Measurements from ENCODE around the gene ANKRD18A.

Gene ANKRD18A

DNA sequence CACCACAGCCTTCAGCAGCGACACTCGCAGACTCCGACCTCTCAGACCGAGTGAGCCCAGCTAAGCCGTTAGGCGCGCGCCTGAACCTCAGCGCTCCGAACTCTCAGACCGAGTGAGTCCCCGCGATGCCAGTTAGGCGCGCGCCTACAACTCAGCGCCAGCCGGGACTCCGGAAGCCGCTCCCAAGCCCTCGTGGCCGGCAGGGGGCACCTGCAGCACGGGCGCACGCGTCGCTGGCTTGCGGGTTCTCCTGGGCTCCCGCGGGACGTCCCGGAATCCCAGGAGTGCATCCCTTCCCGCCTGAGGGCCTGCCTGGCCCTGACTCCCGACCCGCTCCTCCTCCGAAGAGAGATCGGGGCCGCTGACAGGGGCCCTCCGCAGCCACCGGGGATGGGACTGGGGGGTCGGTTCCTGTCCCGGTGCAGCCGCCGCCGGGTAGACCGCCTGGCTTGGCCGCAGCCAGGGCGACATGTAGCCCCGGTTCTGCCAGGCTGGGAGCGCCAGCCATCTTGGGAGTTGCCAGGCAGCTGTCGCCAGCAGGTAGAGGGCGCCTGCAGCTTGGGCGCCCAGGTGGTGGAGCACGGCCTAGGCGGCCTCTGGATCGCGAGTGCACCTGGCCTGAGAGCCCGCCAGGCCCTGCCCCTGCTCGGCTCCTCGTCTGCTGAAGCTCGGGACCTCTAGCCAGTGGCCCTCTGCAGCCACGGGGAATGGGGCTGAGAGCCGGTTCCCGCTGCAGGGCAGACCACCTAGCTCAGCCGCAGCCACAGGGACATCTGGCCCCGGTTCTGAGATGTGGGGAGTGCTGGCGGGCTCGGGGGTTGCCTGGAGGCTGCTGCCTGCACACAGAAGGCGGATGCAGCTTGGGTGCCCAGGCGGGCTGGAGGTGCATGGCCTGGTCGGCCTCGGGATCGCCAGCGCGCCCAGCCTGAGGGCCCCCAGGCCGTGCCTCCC is at the start of gene ANKRD18A:
Gene ANKRD18A (minus strand): TSS at position 114 of the 951 bp plus-strand sequence. CDS start 311 bp downstream, outside the sequence.
- peak; percentile 57 for DNase-seq (ENCODE audit: low read depth)

DNA sequence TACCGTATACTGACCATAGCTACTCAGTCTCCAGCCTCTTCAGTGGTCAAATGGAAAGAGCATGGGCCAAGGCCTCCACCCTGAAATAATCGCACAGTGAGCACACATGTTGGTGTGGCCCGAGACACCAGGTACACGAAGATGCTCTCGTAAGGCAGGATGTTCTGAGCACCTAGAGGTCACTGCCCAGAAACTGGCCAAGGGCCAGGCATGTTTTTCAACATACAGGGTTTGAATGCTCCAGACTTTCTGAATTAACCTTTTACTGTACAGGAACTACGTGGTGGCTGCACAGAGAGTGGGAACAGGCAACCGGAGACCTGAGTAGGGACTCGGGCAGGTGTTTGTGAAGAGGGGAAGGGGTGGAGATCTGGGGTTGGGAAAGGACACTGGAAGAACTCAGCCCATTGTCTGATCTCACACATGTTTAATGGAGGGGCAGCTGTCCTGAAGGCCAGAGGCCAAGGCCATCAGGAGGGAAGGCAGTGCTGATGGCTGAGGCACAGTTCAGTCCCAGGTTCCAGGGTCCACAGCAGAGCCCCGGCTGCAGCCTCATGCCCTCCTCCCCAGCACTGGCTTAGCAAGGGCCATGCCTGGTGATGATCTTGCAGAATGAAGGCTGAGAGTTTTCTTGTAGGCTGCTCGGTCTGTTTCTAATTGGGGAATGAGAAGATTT is 48.5 kb upstream of the ANKRD18A start:
- DNase-seq (ENCODE audit: low read depth) = no peak

DNA sequence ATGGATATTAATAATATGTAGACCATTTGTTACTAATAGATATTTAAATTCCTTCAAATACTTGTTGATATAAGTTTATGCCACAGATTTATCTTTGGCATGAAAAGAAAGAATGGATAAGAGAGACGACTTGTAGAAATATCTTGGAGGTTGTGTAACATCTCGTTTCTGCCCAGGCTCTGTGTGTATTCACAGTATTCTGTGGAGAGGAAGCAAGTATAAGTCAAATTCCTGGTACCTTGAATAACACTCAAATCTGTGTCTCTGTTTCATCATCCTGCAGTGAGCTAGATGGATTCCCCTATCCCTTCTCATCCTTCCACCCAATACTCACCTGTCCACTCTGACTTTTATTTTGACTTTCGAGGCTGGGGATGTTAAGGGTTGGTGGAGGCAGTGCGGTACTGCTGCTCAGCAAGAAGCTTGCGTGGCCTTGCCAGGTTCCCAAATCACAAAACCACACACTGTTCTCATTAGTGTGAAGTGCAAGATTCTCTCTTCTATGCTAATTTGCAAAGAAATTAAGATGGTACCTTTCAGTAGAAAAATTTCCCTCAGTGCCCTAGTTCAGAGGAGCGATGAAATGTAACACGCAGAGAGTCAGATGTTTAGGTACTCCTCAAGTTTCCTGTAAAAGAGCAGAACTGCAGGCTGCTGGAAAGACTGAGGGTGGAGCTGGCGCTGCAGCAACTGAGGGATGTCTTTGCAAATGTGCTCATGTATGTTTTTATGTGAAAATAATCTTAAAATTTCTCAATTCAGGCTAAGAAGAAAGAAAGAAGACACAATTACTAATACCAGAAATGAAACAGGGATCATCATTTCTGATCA is 42.6 kb upstream of the ANKRD18A start:
- DNase-seq (ENCODE audit: low read depth) = no peak

DNA sequence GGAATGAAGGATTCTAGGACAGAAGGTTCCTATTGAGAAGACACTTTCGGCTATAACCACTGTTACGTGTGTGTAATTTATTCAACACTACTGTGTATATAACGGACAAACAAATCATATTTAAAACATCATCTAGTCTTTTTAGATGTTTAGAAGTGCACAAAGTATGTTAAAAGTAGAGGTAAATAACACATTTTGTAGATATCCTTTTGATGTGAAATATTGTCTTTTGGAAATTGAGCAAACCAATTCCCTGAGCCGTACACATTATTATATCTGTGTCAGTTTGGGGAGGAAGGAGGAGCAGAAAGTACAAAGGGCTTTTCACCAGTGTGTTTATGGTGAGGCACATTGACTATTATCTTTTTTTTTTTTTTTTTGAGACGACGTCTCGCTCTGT is 39.1 kb upstream of the ANKRD18A start:
- no peak for DNase-seq (ENCODE audit: low read depth)

DNA sequence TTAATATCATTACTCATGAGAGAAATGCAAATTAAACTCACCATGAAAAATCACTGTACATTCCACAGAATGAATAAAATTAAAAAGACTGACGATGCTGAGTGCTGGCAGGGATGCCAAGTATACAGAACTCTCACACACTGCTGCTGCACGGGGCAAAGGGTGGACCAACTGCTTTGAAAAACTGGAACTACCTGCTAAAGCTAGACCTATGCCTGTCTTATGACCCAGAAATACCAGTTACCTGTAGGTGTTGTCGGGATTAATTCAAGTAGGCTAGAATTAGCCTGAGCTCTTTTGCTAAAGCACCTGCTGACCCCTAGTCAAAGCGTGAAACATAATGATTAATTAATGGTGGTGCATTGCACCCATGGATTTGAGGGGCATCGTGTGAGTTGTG is 36.5 kb upstream of the ANKRD18A start:
- DNase-seq (ENCODE audit: low read depth) = no peak

DNA sequence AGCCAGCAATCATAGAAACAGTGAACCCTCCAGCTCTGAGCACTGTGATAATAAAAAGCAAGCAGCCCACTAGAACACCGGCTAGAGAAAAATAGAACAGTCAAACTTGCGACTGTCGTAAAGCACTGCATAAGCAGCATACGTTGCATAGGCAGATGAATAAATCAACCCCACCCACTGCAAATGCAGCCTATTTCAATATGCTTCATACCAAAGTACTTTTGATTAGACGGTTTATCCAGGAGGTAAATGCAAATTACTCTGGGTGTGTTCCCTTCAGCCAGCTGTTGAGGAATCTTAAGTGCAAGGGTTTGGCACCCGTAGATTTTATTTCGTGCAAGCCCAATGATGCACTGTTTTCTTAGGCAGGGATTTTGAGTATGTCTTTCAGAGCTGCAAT is 32.1 kb upstream of the ANKRD18A start:
- no peak for DNase-seq (ENCODE audit: low read depth)

DNA sequence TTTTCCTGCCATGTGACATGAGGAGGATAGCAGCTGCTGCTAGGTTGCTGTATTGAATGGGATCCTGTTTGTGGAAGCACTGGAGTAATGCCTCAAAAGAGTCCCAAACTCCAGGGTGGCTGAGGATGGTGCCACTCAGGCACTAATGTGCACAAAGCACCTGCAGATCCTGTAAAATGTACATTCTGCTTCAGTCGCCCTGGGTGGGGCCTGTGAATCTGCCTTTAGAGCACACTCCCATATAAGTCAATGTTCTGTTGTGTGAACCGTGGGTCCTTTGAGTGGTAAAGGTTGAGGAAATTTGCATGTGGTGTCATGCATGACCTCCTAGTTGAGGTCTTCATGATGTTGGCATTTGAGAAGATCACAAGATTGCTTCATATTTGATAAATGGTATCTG is 31.6 kb upstream of the ANKRD18A start:
- DNase-seq (ENCODE audit: low read depth) = no peak

DNA sequence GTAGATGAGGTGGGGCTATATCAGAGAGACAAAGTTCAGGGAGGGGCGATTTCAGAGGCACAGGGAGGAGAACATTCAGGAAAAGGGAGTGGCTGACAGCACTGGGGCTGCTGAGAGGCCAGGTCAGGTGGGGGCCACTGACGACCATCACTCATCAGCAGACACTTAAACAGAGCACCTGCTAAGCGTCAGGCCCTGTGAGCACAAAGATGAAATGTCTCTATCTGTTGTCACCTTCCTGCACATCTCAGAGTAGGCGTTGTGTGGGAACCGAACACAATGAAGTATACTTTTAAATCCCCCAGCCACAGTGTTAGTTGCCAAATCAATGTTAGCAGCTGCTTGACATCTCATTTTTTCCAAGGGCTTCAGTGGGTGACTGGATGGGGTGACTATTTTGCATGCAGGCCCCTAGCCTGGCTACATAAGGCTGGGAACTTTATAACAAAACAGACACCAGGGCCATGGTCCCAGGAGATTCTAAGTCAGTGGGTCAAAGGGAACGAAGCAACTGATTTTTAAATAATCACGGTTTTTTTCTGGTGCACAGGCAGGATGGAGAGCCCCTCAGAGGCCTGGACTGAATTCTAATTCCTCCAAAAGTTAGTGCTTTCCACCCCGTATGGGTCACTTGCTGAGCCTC is 31.1 kb upstream of the ANKRD18A start:
- DNase-seq (ENCODE audit: low read depth) = no peak

DNA sequence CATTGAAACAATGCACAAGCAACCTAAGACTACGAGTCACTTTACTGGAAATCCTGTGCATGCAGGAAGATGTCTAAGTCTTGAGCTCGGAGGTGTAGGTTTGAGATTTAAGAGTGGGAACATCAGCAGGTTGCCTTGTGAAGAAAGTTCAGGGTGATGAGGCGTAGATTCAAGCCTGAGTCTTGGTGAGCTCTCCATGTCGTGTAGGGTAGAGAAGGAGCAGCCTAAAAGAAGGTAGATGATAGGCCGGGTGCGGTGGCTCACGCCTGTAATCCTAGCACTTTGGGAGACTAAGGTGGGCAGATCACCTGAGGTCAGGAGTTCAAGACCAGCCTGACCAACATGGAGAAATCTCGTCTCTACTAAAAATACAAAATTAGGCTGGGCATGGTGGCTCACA is 30.2 kb upstream of the ANKRD18A start:
- DNase-seq (ENCODE audit: low read depth) = no peak

DNA sequence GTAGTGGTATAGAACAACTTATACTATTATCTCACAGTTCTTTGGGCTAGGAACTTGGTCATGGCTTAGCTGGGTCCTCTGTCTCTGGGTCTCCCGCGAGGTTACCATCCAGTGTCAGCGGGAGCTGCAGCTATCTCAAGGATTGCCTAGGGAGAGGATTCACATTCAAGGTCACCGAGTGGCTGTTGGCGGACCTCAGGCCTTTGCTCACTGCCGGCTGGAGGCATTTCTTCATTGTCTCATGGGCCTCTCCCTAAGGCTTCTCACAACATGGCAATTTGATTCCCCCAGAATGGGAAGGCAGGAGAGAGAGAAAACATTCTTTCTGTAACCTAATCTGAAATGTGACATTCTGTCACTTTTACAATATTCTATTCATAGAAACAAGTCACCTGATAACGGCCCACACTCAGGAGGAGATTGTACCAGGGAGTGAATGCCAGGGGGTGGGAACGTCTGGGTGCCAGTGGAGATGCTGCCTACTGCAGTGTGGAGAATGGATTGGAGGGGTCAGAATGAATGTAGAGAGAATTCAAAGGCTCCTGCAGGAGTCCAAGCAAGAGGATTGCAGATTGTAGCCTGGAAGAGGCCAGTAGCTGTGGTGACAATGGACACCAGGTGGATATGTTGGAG is 29.5 kb upstream of the ANKRD18A start:
- DNase-seq (ENCODE audit: low read depth) = no peak

DNA sequence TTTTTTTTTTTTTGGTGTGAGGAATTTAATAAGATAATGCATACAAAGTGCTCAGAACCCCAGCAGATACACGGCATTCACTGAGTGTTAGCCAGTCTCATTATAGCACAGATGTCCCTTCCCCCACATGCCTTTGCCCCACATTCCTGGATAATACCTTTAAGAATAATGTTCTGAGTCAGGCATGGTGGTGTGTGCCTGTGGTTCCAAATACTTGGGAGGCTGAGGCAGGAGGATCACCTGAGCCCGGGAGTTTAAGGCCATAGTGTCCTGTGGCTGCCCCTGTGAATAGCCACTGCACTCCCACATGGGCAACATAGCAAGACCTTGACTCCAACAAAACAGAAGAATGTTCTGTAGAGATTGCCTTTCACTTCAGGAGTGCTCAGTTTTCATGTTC is 24.2 kb upstream of the ANKRD18A start:
- no peak for DNase-seq (ENCODE audit: low read depth)

DNA sequence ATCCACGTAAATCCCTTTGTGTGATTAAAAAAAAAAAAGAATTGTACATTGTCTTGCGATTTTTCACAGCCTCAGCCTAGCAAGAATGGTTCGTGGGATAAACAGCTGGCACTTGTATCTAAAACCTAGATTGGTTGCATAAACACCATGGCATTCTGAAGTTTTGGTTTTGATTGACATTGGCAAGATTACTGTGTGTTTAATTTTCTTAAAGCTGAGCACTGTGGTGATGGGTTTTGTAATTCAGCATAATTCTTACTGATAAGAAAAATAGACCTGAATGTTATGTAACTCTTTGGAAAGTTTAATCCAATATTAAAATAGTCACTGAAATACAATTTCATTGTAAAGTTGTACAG is 23.4 kb upstream of the ANKRD18A start:
- no peak for DNase-seq (ENCODE audit: low read depth)

DNA sequence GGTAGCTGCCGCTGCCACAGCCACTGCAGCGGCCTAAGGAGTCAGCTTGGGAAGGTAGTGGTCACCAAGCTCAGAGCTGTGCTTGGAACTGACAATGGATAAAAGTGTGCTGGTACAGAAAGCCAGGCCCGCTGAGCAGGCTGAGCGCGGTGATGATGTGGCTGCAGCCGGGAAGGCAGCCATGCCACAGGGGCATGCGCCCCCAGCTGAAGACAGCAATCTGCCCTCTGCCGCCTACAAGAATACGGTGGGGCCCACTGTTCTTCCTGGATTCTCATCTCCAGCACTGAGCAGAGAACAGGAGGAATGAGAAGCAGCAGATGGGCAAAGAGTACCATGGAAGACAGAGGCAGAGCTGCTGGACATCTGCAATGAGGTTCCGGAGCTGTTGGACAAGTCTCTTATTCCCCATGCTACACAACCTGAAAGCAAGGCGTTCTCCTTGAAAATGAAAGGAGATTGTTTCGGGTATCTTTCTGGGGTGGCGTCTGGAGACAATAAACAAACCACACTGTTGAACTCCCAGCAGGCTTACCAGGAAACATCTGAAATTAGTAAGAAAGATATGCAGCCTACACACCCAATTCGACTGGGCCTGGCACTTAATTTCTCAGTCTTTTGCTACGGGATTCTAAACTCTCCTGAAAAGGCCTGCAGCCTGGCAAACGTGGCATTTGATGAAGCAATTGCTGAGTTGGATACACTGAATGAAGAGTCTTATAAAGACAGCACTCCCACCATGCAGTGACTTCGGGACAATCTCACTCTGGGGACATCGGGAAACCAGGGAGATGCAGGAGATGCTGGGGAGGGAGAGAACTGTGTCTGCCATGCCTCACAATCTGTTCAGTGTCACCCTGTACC is 22.8 kb upstream of the ANKRD18A start:
- no peak for DNase-seq (ENCODE audit: low read depth)

DNA sequence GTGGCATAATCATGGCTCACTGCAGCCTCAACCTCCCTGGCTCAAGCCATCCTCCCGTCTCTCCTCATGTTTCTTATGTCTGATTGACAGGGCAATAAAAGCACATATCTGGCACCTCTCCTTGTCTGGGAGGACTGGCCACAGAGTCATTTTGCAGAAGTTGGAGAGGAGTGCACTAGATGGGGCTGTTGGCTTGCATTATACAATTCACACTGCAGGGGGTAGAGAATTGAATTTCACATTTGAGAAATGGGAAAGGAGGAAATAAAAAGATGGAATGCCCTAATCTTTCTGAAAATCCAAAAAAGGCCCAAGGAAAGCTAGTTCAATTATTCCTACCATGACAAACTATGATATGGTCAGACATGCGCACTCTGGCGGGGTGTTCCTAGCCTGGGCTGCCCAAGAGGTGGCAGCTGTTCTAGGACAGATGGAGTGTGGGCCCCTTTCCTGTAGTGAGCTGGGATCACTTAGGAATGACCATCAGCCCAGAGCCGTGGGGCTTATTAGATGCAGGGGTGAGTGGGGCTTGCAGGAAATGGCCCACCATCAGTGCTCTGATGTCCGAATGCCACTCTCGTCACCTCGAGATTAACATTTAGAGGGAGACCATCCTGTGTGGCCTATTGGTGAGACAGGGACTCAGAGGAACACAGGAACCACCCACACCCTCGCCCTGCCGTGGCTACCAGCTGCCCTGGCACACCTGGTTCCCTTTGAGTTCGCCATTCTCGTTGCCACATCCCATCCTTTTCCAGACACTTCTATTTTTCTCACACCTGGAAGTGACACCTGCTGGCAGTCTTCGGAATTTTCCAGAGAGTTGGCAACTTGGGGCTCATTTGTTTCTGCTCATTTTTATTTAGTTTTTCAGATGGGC is 21.8 kb upstream of the ANKRD18A start:
- DNase-seq (ENCODE audit: low read depth) = no peak

DNA sequence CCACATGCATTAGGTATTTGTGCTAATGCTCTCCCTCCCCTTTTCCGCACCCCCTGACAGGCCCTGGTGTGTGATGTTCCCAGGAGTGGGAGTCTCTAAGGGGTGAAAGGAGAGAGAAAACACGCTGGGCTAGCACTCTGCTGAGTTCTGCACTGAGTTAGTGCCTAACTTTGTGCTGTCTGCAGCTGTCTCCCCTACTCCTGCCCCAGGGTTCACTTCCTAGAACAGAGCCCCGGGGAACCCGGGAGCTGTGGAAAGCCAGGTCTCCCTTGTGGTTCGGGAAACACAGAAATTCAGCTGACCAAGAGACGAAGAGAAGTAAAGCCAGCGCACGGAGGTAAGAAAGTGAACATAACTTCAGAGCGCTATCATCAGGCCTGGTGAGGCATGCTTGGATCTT is 20.7 kb upstream of the ANKRD18A start:
- DNase-seq (ENCODE audit: low read depth) = no peak

DNA sequence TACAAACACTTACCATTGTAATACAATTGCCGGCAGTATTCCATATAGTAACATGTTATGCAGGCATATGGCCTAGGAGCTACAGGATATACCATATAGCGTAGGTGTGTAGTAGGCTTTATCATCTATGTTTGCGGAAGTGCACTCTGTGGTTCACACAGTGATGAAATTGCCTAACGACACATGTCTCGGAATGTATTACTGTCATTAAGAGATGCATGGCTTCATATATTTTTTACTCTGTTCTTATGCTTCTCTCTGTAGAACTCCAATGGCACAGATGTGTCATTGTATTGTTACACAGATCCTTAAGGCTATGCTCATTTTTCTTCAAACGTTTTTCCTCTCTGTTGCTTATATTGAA is 19.2 kb upstream of the ANKRD18A start:
- DNase-seq (ENCODE audit: low read depth) = no peak

DNA sequence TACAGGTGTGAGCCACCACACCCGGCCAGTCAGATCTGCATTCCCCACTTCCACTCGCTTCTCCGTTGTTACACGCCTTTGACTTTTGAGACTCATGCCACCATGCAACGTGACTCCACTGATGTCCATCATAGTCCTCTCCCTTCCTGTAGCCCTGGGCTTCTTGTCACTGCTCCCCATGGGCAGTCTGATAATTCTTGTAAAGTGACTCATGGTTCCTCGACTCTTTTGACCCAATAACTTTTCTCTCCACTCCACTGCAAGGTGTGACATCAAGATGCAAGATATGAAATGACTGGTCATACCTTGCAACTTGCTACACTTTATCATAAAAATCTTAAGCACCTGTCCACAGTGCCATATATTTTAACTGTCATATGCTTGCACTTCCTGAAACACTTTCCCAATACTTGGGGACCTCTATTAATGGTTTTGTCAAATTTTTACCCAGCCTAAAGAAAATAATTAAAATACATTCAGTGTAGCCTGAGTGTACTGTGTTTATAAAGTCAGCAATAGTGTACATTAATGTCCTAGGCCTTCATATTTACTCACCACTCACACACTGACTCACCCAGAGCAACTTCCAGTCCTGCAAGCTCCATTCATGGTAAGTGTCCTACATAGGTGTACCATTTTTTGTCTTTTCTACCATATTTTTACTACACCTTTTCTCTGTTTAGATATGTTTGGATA is 18.6 kb upstream of the ANKRD18A start:
- no peak for DNase-seq (ENCODE audit: low read depth)

DNA sequence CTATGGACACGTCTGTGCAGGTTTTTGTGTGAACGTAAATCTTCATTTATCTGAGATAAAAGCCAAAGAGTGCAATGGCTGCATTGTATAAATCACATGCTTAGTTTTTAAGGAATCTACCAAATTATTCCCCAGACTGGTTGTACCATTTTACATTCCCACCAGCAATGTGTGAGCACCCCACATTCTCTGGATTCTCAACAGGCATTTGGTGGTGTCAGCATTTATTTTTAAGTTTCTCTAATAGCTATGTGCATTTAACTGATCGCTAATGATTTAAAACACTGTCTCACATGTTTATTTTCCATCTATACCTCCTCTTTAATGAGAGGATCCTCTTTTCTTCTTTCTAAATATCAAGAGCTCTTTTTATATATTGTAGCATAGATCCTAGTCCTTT is 13.9 kb upstream of the ANKRD18A start:
- DNase-seq (ENCODE audit: low read depth) = no peak

DNA sequence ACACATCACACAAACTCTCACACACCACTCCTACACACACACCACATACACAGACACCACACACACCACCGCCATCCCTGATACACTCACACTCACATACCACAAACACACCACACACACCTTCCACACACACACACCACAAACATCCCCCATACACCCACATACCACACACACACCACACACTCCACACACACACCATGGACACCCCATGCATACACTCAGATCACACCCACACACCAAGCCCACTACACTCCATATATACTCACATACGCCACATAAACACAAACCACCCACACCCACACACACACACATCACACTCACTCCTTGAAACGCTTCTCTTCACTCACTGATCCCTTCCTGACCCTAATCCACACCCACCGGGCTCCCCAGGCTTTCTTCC is 9.1 kb upstream of the ANKRD18A start:
- no peak for DNase-seq (ENCODE audit: low read depth)
